Cardiac fibroblast (primary cell): ENCODE data around the gene PGM1.

Experiments
- DNase-seq, 2 donors: peaks; one replicate each; pipeline versions ENCODE4 v3.0.0 to v3.0.0-alpha.2; 2010; ENCODE audit warnings: low read depth in 2 of 2
- H3K4me3 ChIP-seq, 2 donors: replicated peaks in 1 of 2; 1 replicate in 1 of 2; 2 replicates in 1 of 2; pipeline ENCODE4 v1.5.1; 2011; ENCODE audit warnings: low read depth in 2 of 2, low read length in 2 of 2, mild to moderate bottlenecking in 2 of 2, moderate library complexity in 1 of 2
- CTCF ChIP-seq: IDR thresholded peaks from one replicate; pipeline ENCODE4 v1.5.1; 2011; ENCODE audit warnings: low read depth, mild to moderate bottlenecking, low read length, inconsistent platforms

Gene PGM1

GRCh38 chr1:63701187-63701586 lies 108.0 kb downstream of the PGM1 start:
- no peak for DNase-seq
- TF ChIP-seq CTCF, result no peak
- no peak overlapping the region for H3K4me3 ChIP-seq

GRCh38 chr1:63703701-63704107 lies 110.5 kb downstream of the PGM1 start:
- DNase-seq, result no peak
- no peak overlapping the region for H3K4me3 ChIP-seq
- TF ChIP-seq CTCF, result no peak

- DNase-seq, result peak in 1 of 2 donors; percentile 43
- TF ChIP-seq CTCF, result no peak
- H3K4me3 ChIP-seq, result no peak overlapping the region
Observed at GRCh38 chr1:63704443-63704842, 111.2 kb downstream of the PGM1 start.

- no peak for DNase-seq
- no peak for TF ChIP-seq CTCF
- no peak overlapping the region for H3K4me3 ChIP-seq
Observed at GRCh38 chr1:63705078-63705477, 111.9 kb downstream of the PGM1 start.

- no peak for DNase-seq
- H3K4me3 ChIP-seq, result no peak overlapping the region
Observed at GRCh38 chr1:63709267-63709828, 116.1 kb downstream of the PGM1 start.

More at GRCh38 chr1:63709267-63709828, 116.1 kb downstream of the PGM1 start:
- no peak for TF ChIP-seq CTCF
